HG02610 (cell line): ENCODE results near the gene CHD5.

Experiments
- ATAC-seq: cut with Tn5 transposase; IDR thresholded peaks from one replicate; pipeline ENCODE4 v1.9.1; 2021; ENCODE audit warnings: mild to moderate bottlenecking, moderate library complexity; ENCODE audit not compliant: unreplicated experiment

CHD5 gene

DNA sequence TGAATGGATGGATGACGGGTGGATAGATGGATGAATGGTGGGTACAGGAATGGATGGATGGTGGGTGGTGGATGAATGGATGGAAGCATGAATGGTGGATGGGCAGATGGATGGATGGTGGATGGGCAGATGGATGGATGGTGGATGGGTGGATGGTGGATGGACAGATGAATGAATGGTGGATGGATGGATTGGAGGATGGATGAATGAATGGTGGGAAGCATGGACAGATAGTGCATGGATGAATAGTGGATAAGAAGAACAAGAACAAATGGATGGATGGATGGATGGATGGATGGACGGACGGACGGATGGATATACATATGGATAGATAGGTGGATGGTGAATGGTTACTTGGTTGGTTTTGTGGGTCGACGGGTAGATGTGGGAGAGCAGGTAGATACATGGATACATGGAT is 4.7 kb downstream of the CHD5 start:
- ATAC-seq = no peak

DNA sequence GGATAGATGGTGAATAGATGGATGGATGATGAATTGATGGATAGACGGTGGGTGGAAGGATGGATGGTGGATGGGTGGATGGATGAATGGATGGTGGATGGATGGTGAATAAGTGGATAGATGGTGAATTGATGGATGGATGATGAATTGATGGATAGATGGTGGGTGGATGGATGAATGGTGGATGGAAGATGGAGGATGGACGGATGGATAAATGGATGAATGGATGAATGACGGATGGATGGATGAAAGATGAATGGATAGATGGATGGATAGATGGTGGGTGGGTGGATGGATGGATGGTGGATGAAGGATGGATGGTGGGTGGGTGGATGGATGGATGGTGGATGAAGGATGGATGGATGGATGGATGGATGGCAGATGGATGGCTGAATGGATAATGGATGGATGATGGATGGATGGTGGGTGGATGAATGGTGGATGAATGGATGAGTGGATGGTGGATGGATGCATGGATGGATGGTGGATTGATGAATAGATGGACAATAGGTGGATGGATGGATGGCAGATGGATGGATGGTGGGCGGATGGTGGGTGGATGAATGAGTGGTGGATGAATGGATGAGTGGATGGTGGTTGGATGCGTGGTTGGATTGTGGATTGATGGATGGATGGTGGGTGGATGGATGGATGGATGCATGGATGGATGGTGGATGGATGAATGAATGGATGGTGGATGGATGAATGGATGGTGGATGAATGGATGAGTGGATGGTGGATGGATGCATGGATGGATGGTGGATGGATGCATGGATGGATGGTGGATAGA is 5.3 kb downstream of the CHD5 start:
- ATAC-seq = no peak

DNA sequence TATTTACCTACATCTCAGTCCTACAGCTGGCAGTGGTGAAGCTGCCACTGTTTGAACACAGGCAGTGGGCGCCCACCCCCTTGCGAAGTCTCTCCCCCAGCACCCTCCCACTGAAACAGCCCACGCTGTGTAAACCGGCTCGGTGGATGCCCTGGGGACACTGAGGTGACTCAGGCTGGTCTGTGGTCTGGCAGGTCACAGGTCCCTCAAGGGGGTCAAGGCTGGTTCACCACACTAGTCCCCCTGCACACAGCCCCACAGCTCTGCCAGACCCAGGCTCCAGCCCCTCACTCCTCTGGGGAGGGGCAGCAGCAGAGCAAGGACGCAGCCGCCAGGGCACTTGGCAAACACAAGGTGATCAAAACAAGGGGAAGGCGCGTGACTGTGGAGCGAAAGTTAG is 7.6 kb downstream of the CHD5 start:
- no peak for ATAC-seq

- ATAC-seq = no peak
Measured at GRCh38 chr1:6171548-6172124, 8.5 kb downstream of the CHD5 start.

GRCh38 chr1:6170742-6171201 is 9.3 kb downstream of the CHD5 start:
- no peak for ATAC-seq

- ATAC-seq = no peak
Measured at GRCh38 chr1:6170116-6170741, 9.9 kb downstream of the CHD5 start.

DNA sequence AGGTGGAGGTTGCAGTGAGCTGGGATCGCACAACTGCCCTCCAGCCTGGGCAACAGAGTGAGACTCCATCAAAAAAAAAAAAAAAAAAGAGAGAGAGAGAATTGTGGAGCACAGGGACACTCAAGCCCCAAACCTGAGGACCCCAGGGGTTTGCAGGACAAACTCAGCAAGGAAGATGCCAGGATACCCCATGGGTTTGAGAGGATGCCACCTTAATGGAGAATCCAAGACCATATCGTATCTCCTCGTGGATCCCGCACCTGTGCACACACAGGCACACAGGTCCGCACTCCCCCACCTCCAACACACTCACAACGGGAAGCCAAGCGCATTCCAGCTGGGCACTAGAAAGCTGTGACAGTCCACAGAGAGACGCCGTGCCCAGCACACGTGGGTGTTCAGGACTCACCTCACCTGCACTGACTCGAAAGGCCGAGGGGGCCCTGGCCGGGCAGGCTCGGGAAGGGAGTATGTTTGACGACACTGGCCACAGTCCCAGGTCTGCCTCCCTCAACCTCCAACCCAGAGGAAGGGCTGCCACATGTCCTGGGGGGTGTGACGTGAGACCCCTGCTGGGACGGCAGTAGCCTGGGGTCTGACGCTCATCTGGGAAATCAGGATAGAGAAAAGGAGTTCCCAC is 11.1 kb downstream of the CHD5 start:
- no peak for ATAC-seq

GRCh38 chr1:6167391-6168303 is 12.5 kb downstream of the CHD5 start:
- ATAC-seq = no peak

- ATAC-seq = no peak
Measured at GRCh38 chr1:6166655-6167390, 13.3 kb downstream of the CHD5 start.

GRCh38 chr1:6166221-6166620 is 13.9 kb downstream of the CHD5 start:
- ATAC-seq = no peak

- no peak for ATAC-seq
Measured at GRCh38 chr1:6165441-6165985, 14.6 kb downstream of the CHD5 start.

- no peak for ATAC-seq
Measured at GRCh38 chr1:6165027-6165426, 15.1 kb downstream of the CHD5 start.

DNA sequence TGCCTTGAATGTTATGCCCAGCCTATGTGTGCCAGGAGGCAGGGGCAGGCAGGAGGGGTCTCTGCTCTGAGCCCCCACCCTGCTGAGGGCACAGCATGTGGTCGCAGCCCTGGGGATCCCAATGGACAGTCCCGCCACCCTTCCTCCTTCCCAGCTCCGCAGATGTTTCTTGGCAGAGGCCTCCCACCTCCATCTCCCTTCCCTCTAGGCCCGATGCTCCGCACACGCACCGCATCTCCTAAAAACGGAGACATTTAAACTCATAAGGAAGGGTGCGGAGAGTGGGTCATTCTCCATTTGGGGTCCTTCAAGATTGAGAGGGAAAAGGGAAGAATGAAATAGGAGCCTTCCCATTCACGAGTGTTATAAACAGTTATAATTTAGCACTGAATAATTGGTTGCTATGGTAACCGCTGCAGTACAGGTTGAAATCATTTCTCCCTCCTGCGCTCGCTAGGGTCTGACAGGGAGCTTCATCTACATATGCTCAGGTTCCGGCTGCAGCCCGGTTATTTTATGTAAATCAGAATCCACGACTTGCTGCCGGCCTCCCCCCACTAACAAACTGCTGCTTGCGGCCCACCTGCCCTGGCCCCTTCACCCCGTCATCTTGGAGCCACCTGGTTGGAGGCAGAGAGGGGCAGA is 16.0 kb downstream of the CHD5 start:
- ATAC-seq = no peak

DNA sequence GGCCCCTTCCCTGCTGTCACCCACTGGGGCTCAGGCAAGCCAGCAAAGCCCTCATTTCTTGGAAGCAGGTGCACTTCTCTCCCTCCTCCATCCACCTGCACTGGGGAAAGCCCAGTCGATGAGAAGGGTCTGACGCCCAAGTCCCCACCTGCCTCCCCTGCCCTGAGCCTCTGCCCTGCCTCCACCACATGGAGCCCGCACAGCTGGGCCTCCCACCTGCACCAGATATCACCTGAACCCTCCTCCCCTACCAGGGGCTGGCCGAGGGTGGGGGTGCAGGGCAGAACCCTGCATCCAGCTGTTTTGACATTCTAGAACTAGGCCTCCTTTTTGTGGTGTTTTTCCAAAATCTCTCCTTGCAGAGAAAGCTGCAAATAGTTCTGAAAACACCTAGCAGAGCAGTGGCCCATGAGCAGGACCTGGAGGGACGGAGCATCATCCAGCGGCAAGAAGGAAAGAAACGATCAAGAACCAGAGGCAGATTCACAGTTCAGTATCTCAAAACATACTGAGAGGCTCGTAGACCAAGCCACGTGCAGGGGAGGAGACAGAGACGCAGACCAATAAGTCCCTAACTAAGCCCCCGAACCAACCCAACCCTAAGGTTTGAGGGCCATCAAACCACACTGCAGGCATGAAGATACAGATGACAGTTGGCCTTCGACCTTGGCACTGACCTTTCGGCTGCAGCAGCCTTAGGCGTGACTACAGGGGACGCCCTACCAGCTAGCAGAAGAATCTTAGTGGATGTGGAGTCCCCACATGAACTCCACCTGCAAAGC is 16.7 kb downstream of the CHD5 start:
- no peak for ATAC-seq

- no peak for ATAC-seq
Measured at GRCh38 chr1:6162773-6163172, 17.3 kb downstream of the CHD5 start.

GRCh38 chr1:6162341-6162740 is 17.8 kb downstream of the CHD5 start:
- ATAC-seq = no peak

DNA sequence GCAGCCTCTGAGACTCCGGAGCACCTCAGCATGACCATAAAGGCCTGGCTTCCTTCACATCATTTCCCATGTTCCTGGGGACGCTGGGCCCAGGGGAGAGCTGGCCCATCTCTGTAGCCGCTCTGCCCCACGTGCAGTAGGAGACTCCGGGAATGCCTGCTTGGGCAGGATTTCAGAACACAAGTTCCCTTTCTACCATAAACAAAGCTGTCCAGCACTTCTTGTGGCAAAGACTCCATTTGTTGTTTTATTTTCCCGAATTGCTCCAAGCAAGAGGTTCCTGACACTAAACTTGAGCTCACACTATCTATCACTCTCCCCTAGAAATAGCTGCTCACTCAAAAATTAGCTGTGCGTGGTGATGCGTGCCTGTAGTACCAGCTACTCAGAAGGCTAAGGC is 21.9 kb downstream of the CHD5 start:
- ATAC-seq = no peak

DNA sequence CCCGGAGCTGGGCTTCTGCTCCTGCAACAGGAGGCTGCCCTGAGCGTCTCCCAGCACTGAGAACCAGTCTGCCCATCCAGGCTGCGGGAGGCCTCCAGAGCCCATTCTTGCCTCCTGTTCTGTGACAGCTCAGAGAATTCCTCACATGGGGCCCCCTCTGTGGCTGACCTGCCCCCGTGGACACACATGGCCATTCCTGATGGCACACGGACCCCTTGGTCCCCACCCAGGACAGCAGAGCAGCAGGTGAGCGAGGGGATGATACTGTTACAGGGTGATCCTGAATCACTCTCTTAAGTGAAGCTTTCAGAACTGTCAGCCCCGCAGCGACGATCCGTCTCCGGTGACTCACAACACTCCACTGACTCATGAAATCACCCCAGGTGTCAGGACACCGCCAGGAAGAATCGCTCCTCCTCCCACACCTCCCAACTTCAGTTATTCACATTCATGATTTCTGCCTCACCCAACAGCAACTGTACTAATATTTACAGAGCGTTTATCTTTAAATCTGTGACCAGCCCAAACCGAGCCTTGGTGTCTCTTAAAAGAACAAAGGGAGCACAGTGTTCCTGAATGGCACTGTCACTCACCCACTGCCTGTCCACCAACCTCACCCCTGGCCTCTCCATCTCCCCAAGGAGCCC is 22.5 kb downstream of the CHD5 start:
- ATAC-seq = no peak
